ENCODE measurements around the gene UQCC2. TPM values are rescaled to one million over a fixed set of nuclear protein-coding genes. Genes with fewer than 3 reads are reported as not detected.

UQCC2 gene
- total and polyA plus RNA-seq, 2 donors (not counting 1 experiment from before 2014, with no cell fraction given), result 13.2 to 16.6 TPM

DNA sequence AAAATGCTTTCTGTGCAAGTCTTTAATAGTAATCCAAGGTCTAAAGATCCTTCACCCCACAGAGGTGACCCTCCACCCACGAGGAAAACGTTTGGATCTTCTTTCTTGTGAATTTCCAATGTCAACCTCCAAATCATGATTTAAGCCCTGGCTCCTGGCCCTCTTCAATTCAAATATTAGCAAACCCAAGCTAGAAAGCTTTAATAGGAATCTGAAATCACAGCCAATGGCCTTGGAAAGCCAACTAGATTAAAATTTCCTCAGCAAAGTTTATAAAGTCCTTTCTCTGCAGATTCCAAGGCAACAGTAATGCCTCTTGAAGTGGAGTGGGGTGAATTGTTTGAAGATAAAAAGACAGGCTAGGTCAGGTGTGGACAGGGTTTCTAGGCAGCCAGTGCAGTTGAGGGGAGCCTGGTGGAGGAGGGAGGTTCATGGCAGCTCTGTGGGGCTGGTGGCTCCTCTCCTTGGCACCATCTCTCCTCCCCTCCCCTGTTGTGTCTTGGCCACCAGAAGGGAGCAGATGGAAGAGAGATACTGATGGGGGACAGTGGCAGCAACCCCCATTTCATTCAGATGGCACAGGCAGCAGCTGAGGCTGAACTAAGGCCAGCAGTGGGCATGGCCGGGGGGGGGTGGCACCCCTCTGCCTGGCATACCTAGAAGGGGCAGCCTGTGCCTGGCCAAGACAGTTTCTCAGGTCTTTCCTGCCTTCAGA is 12.0 kb upstream of the UQCC2 start:
- Histone ChIP-seq H3K4me2 (replicated peaks; ENCODE audit: low read depth, low read length, poor library complexity, severe bottlenecking) (no peak overlapping the region), H2AFZ (ENCODE audit: insufficient read depth, low read depth, low read length, poor library complexity, severe bottlenecking) (no peak overlapping the region), H4K20me1 (ENCODE audit: control insufficient read depth, insufficient read depth, low read length, poor library complexity, severe bottlenecking) (no peaks in the 10 kb centered on the region), H3K9ac (ENCODE audit: low read length) (no peak overlapping the region), H3K27ac (ENCODE audit: low read length in 2 of 2) (no peak overlapping the region), H3K27me3 (replicated peaks in 1 of 4; ENCODE audit: control extremely low read depth in 1 of 4, control insufficient read depth in 3 of 4, insufficient read depth in 4 of 4, low read length in 3 of 4) (no peaks in the 10 kb centered on the region), H3K9me3 (ENCODE audit: control extremely low read depth in 1 of 3, control insufficient read depth in 2 of 3, insufficient read depth in 1 of 3, low read length in 2 of 3) (no peaks in the 10 kb centered on the region), H3K4me3 (ENCODE audit: control extremely low read depth in 1 of 5, extremely low read depth in 1 of 5, insufficient read depth in 1 of 5, low read depth in 2 of 5, low read length in 4 of 5) (no peak overlapping the region), H3K36me3 (replicated peaks in 1 of 2; ENCODE audit: control extremely low read depth in 1 of 2, control insufficient read depth in 1 of 2, extremely low read depth in 1 of 2, insufficient read depth in 2 of 2, low read length in 1 of 2) (no peaks in the 10 kb centered on the region), H3K79me2 (ENCODE audit: control insufficient read depth, insufficient read depth, low read length) (no peaks in the 10 kb centered on the region), H3K4me1 (ENCODE audit: control insufficient read depth in 2 of 2, insufficient read depth in 2 of 2, low read length in 2 of 2) (peaks cover 11 to 22% of the 10 kb centered on the region in 2 donors)
- Mint-ChIP-seq H3K4me1 (peaks cover 34% of the 10 kb centered on the region), H3K27me3 (peaks cover 32% of the 10 kb centered on the region), H3K9me3 (ENCODE audit: insufficient read depth) (no peaks in the 10 kb centered on the region), H3K4me3 (no peak overlapping the region), H3K27ac (no peak overlapping the region)
- ATAC-seq (ENCODE audit: low read depth) (no peak), DNase-seq (no peak)
- TF ChIP-seq EZH2 (IDR thresholded peaks at IDR 0.05; ENCODE audit: borderline replicate concordance, insufficient read depth, low read depth, low read length, poor library complexity, severe bottlenecking), result no peak
- TF ChIP-seq, protein P1, sequence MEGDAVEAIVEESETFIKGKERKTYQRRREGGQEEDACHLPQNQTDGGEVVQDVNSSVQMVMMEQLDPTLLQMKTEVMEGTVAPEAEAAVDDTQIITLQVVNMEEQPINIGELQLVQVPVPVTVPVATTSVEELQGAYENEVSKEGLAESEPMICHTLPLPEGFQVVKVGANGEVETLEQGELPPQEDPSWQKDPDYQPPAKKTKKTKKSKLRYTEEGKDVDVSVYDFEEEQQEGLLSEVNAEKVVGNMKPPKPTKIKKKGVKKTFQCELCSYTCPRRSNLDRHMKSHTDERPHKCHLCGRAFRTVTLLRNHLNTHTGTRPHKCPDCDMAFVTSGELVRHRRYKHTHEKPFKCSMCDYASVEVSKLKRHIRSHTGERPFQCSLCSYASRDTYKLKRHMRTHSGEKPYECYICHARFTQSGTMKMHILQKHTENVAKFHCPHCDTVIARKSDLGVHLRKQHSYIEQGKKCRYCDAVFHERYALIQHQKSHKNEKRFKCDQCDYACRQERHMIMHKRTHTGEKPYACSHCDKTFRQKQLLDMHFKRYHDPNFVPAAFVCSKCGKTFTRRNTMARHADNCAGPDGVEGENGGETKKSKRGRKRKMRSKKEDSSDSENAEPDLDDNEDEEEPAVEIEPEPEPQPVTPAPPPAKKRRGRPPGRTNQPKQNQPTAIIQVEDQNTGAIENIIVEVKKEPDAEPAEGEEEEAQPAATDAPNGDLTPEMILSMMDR (IDR thresholded peaks at IDR 0.05), result no peak
- CTCF ChIA-PET, result interaction anchor here (0.6 to 1.8 kb wide), 7 partner anchors 12 to 134 kb away, joined by 3 to 5 read pairs (median 3); partner anchors contain the start of gene UQCC2
- POLR2A ChIA-PET, result interaction anchor here (0.9 kb wide), 1 partner anchor 12 kb away, joined by 3 read pairs; the partner anchor contains the start of gene UQCC2
- 84% methylated on average over 3 of the region's 3 CpGs for WGBS (ENCODE audit: insufficient coverage)
- intact Hi-C loops (cut with micrococcal nuclease), result no loop called here

DNA sequence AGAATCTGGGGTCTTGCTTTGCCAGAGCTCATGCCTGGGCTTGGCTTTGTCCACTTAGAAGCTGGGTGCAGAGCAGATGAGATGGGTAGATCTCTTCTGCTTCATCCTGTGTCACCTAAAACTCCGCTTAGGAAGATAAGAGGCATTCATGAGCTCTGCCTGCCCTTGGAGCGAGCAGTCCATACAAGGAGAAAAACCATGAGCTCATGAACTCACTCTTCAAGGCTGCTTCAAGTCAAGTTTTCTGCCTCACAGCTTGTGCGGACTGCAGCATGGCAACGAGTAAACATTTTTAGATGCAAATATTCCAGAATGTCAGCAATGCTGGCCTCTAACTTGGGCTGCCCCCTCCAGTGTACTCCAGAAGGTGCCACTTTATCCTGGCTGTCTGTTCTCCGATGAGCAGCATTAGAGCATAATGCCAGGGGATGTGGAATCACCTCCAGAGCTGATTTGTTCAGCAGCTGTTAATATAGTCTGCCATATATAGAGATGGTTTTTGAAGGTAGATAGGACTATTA is 10.7 kb upstream of the UQCC2 start:
- intact Hi-C loops (cut with micrococcal nuclease), result no loop called here
- Mint-ChIP-seq H3K4me1 (peaks cover 27% of the 10 kb centered on the region), H3K4me3 (no peak overlapping the region), H3K9me3 (ENCODE audit: insufficient read depth) (no peaks in the 10 kb centered on the region), H3K27ac (no peak overlapping the region), H3K27me3 (peaks cover 34% of the 10 kb centered on the region)
- ChIA-PET CTCF (interaction anchor here (0.9 to 1.8 kb wide), 5 partner anchors 11 to 43 kb away, joined by 3 to 5 read pairs (median 3); partner anchors contain the start of gene UQCC2), POLR2A (interaction anchor here (0.9 kb wide), 1 partner anchor 11 kb away, joined by 3 read pairs; the partner anchor contains the start of gene UQCC2)
- Histone ChIP-seq H3K4me3 (ENCODE audit: control extremely low read depth in 1 of 5, extremely low read depth in 1 of 5, insufficient read depth in 1 of 5, low read depth in 2 of 5, low read length in 4 of 5) (no peak overlapping the region), H2AFZ (ENCODE audit: insufficient read depth, low read depth, low read length, poor library complexity, severe bottlenecking) (no peak overlapping the region), H3K4me1 (ENCODE audit: control insufficient read depth in 2 of 2, insufficient read depth in 2 of 2, low read length in 2 of 2) (peaks cover 11 to 15% of the 10 kb centered on the region in 2 donors), H3K9me3 (ENCODE audit: control extremely low read depth in 1 of 3, control insufficient read depth in 2 of 3, insufficient read depth in 1 of 3, low read length in 2 of 3) (no peaks in the 10 kb centered on the region), H3K27me3 (replicated peaks in 1 of 4; ENCODE audit: control extremely low read depth in 1 of 4, control insufficient read depth in 3 of 4, insufficient read depth in 4 of 4, low read length in 3 of 4) (no peaks in the 10 kb centered on the region), H3K4me2 (replicated peaks; ENCODE audit: low read depth, low read length, poor library complexity, severe bottlenecking) (no peak overlapping the region), H4K20me1 (ENCODE audit: control insufficient read depth, insufficient read depth, low read length, poor library complexity, severe bottlenecking) (no peaks in the 10 kb centered on the region), H3K79me2 (ENCODE audit: control insufficient read depth, insufficient read depth, low read length) (no peaks in the 10 kb centered on the region), H3K27ac (ENCODE audit: low read length in 2 of 2) (no peak overlapping the region), H3K9ac (ENCODE audit: low read length) (no peak overlapping the region), H3K36me3 (replicated peaks in 1 of 2; ENCODE audit: control extremely low read depth in 1 of 2, control insufficient read depth in 1 of 2, extremely low read depth in 1 of 2, insufficient read depth in 2 of 2, low read length in 1 of 2) (no peaks in the 10 kb centered on the region)
- ATAC-seq (ENCODE audit: low read depth) (no peak), DNase-seq (no peak)
- TF ChIP-seq, protein P1 (IDR thresholded peaks at IDR 0.05), result no peak
- TF ChIP-seq EZH2 (IDR thresholded peaks at IDR 0.05; ENCODE audit: borderline replicate concordance, insufficient read depth, low read depth, low read length, poor library complexity, severe bottlenecking), result no peak
- 99% methylated on average over 4 of the region's 5 CpGs for WGBS (ENCODE audit: insufficient coverage)

All from B cell (primary cell).